Measurements from ENCODE around the gene ITGAV.

DNA sequence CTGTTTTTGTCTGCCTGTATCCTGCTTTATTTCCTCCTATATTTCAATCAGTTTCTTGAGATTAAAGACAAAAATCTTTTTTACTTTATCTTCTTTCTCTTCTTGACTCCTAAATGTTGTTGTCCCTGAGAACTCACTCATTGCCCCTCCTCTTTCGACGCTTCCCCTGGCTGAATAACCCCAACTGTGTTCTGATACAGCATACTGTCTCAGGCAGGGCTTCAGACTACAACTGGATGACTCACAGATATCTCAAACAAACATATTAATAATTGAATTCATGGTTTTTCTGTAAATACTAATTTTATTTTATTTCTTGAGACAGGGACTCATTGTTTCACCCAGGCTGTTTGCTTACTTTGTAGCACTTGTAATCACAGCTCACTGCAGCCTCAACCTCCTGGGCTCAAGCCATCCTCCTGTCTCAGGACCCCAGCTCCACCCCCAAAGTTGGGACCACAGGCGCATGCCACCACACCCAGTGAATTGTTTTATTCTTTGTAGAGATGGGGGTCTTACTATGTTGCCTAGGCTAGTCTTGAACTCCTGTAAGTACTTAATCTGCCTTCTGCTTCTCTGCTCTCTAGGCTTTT lies 9.4 kb downstream of the ITGAV start:
- TF ChIP-seq, protein P1, sequence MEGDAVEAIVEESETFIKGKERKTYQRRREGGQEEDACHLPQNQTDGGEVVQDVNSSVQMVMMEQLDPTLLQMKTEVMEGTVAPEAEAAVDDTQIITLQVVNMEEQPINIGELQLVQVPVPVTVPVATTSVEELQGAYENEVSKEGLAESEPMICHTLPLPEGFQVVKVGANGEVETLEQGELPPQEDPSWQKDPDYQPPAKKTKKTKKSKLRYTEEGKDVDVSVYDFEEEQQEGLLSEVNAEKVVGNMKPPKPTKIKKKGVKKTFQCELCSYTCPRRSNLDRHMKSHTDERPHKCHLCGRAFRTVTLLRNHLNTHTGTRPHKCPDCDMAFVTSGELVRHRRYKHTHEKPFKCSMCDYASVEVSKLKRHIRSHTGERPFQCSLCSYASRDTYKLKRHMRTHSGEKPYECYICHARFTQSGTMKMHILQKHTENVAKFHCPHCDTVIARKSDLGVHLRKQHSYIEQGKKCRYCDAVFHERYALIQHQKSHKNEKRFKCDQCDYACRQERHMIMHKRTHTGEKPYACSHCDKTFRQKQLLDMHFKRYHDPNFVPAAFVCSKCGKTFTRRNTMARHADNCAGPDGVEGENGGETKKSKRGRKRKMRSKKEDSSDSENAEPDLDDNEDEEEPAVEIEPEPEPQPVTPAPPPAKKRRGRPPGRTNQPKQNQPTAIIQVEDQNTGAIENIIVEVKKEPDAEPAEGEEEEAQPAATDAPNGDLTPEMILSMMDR (IDR thresholded peaks at IDR 0.05), result no peak
- no peak for TF ChIP-seq POLR2A (IDR thresholded peaks at IDR 0.05)
